Activated gamma-delta T cell treated with anti-CD3 and anti-CD28 coated beads, Interleukin-2, amount 50 U/mL, for 16 hours (primary cell): ENCODE measurements around the gene CCDC40.
"Not testable (repeated sequence)": the region's sequence is repeated elsewhere in the genome, so short reads cannot be mapped to it uniquely, and the experiment has no call there.

Experiments used
- DNase-seq: peaks from one replicate; pipeline ENCODE4 v3.0.0-alpha.2; 2020; ENCODE audit warnings: low read depth

Gene CCDC40, protein sequence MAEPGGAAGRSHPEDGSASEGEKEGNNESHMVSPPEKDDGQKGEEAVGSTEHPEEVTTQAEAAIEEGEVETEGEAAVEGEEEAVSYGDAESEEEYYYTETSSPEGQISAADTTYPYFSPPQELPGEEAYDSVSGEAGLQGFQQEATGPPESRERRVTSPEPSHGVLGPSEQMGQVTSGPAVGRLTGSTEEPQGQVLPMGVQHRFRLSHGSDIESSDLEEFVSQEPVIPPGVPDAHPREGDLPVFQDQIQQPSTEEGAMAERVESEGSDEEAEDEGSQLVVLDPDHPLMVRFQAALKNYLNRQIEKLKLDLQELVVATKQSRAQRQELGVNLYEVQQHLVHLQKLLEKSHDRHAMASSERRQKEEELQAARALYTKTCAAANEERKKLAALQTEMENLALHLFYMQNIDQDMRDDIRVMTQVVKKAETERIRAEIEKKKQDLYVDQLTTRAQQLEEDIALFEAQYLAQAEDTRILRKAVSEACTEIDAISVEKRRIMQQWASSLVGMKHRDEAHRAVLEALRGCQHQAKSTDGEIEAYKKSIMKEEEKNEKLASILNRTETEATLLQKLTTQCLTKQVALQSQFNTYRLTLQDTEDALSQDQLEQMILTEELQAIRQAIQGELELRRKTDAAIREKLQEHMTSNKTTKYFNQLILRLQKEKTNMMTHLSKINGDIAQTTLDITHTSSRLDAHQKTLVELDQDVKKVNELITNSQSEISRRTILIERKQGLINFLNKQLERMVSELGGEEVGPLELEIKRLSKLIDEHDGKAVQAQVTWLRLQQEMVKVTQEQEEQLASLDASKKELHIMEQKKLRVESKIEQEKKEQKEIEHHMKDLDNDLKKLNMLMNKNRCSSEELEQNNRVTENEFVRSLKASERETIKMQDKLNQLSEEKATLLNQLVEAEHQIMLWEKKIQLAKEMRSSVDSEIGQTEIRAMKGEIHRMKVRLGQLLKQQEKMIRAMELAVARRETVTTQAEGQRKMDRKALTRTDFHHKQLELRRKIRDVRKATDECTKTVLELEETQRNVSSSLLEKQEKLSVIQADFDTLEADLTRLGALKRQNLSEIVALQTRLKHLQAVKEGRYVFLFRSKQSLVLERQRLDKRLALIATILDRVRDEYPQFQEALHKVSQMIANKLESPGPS

GRCh38 chr17:80035937-80036714 is at the start of gene CCDC40:
TSS of gene CCDC40 (plus strand) at chr17:80036642. CDS start at chr17:80036663, 21 bp downstream.
- DNase-seq = peak; percentile 60

GRCh38 chr17:79987187-79987934 is 49.1 kb upstream of the CCDC40 start:
- no peak for DNase-seq

GRCh38 chr17:79987935-79988184 is 48.6 kb upstream of the CCDC40 start:
- DNase-seq = no peak

DNA sequence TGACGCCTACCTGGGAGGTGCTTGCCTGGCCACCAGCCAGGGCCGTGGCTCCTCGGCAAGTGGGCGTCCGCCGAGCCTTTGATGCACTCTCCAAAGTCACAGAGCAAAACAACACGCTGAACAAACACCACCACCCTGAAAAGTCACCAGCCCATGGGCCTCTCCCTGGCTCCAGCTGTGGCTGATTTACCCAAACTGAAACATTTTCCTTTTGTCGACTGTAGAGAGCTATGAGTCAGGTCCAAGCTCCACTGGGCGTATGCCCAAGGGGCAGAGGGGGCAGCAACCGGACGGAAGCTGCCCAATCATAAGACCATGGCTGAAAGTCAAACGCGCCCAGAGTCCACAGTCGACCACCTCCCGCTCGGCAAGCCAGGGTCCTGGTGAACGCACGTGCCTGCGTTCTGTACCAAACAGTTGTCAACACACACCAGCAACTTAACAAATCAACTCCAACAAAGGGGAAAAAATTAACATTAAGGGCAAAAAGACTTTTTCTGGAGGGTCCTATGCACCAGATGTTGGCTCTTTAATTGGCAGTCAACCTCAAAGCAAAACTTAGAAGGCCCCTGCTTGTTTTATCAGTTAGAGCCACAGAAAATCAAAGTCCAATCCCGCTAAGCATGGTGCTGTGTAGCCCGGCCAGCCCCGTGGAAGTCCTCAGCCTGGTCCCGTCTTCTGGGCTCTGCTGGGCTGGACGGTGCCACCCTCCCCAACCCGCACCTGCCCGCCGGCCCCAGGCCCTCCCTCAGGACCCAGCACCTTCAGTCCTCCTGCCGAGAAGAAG is 48.1 kb upstream of the CCDC40 start:
- DNase-seq = no peak

DNA sequence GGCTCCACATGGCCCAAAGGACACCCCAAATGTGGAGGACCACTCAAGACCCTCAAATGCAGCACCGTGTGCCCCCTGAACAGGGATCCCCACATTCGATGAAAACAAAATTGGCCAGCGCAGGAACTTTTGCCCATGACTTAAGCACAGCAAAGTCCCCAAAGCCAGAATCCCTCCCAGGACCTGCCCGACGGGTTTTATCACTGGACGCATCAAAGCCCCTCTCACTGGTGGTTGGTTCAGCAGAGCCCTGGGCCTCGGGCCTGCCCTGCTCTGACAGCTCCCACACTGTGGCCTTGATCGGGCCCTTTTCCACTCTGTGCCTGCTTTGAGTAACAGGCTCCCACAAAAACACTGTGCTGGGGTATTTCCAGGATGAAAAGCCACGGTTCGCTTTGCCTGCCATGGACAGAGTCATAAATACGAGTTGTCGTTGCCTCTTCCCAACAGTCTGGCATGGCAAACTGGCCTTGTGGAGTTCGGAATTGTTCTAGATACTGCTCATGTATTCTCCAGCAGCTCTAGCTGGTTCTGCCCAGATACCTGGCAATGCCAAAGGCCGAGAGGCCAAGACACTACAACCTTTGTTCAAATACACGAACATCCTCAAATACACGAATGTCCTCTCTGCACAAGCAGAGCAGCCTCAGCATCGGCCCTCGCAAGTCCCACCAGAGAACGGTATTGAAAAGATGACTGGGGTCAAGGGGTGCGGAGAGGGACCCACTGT is 47.2 kb upstream of the CCDC40 start:
- DNase-seq = no peak

- DNase-seq = no peak
Observed at GRCh38 chr17:79990051-79990592, 46.3 kb upstream of the CCDC40 start.

GRCh38 chr17:79990704-79991103 is 45.7 kb upstream of the CCDC40 start:
- DNase-seq = no peak

DNA sequence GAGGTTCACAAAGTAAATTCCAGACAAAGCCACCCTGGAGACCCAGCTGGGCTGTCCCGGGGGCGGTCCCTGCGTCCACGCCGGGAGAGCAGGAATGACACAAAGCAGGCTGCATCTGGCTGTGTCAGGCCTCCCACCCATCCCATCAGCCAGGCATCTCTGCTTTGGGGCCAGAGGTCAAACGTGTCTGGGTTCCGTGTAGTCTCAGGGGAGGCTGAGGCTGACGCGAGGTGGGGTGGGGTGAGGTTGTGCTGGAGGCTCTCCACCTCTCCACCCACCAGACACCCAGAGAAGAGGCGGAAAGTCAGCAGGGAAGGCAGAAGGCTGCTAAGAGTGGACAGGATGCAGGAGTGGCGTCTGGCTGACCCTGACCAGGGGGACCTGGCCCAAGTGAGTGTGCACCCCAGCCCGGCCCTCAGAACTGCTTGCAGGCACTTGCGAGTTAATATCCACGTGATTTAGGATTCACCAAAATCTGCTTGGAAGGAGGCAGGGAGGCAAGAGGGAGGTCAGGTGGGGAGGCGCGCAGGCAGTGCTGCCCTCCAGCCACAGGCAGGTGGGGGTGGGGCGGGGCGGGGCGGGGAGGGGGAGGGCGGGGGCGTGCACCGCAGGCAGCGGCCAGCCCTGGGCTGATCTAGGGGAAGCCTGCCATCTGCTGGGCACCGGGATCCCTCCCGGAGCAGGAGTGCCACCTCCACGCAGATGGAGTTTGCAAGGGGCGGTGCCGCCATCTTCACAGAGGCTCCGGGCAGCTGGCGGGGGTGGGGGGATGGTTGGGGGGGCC is 45.1 kb upstream of the CCDC40 start:
- peak; percentile 64 for DNase-seq

GRCh38 chr17:79991924-79992648 is 44.4 kb upstream of the CCDC40 start:
- no peak for DNase-seq

DNA sequence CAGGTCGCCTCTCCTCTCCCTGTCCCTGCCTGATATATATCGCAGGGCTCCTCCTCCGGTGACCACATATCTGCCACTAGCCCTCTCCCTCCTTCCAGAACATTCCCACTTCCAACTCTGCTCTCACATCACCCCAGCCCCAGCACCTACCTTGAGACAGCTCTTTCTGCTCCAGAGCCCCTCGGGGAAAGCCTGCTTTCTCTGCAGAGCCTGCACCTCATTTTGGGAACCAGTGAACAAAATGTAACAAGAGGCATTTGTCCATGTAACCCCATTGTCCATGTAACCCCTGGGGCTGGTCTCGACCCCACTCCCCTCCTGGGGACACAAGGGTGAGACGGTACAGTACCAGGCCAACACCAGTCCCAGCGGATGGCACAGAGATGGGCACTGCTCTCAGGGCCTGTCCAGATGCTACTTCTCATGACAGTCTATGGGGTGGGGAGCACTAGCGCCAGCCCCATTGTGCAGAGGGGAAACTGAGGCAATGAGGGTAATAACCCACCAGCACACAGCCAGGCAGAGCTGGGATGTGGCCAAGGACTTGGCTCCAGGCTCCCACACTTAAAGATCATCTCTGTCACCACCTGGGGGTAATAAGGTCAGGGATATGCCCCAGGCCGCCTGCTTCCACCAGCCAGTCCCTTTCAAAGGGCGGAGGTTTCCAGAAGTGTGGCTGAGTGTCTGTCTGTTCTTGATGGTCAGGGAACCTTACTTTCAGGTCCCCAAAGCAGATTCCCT is 43.6 kb upstream of the CCDC40 start:
- no peak for DNase-seq

DNA sequence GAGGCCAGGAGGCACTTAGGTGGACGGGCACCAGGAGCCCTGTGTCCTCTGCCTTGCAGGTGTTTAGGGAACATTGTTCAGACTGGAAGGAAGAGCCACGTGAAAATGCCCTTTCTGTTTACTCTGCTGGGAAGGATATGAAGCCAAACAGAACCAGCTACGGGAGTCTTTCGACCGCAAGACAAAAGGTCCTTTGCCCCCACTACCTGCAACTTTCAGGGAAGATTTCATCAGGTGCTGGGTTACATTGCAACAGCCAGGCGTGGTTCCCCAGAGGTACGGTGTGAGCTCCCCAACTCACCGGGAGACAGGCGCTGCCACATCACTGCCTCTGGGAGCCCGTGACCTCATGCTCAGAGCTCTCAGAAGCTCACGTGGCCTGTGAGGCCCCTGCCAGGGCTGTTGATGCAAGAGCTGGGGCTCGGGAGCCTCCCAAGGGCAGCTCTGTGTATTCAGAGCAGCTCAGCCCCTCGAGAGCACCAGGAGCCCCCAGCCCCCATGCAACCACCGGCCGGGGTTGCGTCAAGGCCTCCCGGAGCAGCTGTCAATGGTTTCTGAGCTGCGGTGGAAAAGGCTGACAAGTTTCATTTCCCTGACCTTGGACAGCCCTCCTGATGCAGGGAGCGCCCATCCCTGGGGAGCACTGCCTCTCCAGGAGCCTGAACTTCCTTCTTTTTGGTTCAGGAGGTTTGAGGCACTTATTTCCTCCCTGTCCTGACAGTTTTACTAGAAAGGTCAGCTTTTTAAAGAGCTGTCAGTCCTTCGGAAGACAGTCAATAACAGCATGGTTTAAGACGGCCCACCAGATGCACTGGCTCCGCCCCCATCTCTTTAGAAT is 42.8 kb upstream of the CCDC40 start:
- DNase-seq = no peak

GRCh38 chr17:79994228-79994569 is 42.2 kb upstream of the CCDC40 start:
- DNase-seq = not testable (repeated sequence)

- no peak for DNase-seq
Observed at GRCh38 chr17:79994602-79995001, 41.8 kb upstream of the CCDC40 start.

DNA sequence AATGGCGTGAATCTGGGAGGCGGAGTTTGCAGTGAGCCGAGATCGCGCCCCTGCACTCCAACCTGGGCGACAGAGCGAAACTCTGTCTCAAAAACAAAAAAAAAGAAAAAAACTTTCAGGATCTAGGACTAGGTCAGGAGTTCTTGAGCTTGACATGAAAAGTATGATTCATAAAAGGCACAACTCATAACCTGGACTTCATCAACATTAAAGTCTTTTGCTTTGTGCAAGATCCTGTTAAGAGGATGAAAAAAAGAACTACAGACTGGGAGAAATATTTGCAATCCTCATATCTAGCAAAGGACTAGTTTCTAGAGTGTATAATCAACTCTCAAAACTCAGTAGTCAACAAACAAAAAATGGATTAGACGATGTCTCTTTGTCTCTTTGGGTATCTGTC is 40.7 kb upstream of the CCDC40 start:
- no peak for DNase-seq

DNA sequence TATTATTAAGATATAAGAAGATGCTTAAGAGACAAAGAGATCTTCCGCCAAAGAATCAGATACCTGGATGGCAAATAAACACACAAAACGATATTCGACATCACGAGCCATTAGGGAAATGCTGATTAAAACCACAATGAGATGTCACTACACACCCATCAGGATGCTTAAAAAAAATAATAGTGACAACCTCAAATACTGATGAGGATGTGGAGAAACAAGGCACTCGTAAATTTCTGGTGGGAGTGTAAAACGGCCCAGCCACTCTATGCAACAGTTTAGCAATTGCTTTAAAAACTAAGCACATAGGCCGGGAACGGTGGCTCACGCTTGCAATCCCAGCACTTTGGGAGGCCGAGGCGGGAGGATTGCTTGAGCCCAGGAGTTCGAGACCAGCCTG is 40.2 kb upstream of the CCDC40 start:
- no peak for DNase-seq

DNA sequence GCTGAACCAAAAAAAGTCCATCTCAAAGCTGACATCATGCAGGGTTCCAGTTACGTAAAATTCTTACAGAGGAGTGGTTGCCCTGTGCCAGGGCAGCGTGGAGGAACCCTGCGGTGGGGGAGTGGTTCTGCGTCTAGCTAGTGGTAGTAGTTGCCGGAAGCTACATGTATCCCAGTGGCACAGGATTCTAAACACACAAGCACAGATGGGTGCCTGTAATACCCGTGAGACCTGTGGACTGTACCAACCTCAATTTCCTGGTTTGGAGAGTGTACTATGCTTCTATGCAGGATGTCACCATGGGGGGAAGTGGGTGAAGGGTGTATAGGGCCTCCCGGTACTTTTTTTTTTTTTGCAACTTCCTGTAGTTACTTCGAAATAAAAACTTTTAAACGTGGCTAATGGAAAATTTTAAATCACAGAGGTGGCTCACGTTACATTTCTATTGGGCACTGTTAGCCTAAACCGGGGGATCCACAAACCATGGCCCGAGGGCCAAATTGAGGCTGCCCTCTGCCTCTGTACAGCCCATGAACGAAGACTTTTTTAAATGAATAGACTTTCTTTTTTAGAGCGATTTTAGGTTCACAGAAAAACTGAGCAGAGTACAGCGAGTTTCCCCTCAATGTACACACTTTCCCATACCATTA is 39.3 kb upstream of the CCDC40 start:
- peak; percentile 46 for DNase-seq
